ENCODE results near the gene HMGXB4. TPM values are rescaled to one million over a fixed set of nuclear protein-coding genes. Genes with fewer than 3 reads are reported as not detected.

Gene HMGXB4
- total and polyA plus RNA-seq, 8 donors = 19.2 to 34.6 (median 31.5) TPM

DNA sequence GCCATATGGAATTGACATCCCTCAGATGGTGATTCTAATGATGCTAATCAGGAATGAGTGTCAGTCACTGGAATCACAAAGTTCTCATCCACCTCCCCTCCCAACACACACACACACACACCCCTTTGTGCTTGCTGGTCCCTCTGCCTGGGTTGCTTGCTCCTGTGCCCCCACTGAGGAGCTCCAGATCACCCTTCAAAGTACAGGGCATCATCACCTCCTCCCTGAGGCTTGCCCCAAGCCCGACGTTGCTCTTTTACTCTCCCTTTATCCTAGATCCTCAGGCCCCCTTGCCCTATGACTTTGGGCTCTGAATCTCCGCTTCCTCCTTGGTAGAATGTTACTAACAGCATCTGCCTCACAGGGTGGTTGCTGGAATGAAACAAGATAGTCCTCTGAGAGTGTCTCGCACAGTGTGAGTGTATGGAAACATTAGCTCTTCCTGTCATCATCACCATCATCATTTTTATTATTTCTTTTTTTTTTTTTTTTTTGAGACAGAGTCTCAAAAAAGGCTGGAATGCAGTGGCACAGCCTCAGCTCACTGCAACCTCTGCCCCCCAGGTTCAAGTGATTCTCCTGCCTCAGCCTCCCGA lies 45.8 kb downstream of the HMGXB4 start:
- Histone ChIP-seq H3K27me3 (no peaks in the 10 kb centered on the region), H3K9me3 (no peaks in the 10 kb centered on the region), H3K36me3 (peaks cover 0 to 9% of the 10 kb centered on the region in 2 donors), H3K27ac (peak overlapping the region; percentile 47 to 99), H3K4me3 (no peak overlapping the region), H3K4me1 (peaks cover 11 to 69% of the 10 kb centered on the region in 2 donors)
- intact Hi-C loops (cut with DNase I) = no loop called here
- DNase-seq = no peak
- ATAC-seq = no peak
- TF ChIP-seq, protein P1, sequence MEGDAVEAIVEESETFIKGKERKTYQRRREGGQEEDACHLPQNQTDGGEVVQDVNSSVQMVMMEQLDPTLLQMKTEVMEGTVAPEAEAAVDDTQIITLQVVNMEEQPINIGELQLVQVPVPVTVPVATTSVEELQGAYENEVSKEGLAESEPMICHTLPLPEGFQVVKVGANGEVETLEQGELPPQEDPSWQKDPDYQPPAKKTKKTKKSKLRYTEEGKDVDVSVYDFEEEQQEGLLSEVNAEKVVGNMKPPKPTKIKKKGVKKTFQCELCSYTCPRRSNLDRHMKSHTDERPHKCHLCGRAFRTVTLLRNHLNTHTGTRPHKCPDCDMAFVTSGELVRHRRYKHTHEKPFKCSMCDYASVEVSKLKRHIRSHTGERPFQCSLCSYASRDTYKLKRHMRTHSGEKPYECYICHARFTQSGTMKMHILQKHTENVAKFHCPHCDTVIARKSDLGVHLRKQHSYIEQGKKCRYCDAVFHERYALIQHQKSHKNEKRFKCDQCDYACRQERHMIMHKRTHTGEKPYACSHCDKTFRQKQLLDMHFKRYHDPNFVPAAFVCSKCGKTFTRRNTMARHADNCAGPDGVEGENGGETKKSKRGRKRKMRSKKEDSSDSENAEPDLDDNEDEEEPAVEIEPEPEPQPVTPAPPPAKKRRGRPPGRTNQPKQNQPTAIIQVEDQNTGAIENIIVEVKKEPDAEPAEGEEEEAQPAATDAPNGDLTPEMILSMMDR (IDR thresholded peaks at IDR 0.05) = no peak

DNA sequence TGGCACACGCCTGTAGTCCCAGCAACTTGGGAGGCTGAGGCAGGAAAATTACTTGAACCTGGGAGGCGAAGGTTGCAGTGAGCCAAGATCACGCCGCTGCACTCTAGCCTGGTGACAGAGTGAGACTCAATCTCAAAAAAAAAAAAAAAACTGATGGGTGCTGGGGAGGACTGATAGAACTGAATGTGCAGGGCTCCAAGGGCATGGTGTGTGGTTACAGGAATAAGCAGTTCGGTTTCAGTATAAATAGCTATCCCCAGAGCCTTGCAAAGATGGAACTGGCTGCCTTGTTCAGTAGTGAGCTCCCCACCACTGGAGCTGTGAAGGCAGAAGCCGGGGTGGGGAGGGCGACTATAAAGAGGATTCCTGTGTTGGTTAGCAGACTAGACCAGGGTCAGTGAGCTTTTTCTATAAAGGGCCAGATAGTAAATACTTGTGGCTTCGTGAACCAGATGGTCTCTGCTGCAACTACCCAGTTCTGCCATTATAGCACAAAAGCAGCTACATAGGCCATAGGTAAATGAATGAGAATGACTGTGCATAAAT lies 48.3 kb downstream of the HMGXB4 start:
- ATAC-seq (no peak), DNase-seq (no peak)
- intact Hi-C loops (cut with DNase I) = no loop called here
- H3K36me3 ChIP-seq = peaks cover 0 to 19% of the 10 kb centered on the region in 2 donors
- TF ChIP-seq, protein P1 (IDR thresholded peaks at IDR 0.05) = no peak
- peaks cover 11 to 82% of the 10 kb centered on the region in 2 donors for H3K4me1 ChIP-seq
- no peak overlapping the region for H3K4me3 ChIP-seq
- H3K27me3 ChIP-seq = no peaks in the 10 kb centered on the region
- H3K27ac ChIP-seq = peak overlapping the region in 1 of 2 donors; percentile 41
- no peaks in the 10 kb centered on the region for H3K9me3 ChIP-seq

DNA sequence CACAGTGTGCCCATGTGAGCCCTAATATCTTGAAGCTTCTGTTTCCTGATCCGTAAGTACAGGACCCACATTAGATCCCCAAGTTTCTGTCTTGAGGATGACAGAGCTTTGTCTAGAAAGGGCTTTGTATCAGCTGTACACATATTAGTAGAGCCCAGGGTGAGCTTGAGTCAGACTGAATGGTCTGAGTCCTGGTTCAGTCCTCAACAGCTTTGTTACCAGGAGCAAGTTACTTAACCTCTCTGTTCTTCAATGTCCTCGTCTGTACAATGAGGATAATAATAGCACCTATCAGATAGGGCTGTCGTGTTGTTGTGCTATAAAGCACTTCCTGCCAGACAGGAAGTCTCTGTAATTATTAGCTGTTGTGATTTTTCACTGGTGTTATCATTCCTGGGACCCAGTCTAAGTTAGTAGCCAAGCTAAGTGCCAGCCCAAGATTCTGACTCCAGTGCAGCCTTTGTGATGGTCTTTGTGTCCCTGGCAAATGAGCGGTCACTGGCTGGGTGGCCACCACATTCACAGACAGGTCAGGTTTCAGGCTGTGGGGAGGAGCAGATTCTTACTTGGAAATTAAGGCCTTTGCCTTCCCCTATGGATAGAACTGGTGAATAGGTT lies 49.2 kb downstream of the HMGXB4 start:
- Histone ChIP-seq H3K27ac (peak overlapping the region in 1 of 2 donors; percentile 41), H3K4me3 (no peak overlapping the region), H3K36me3 (peaks cover 0 to 24% of the 10 kb centered on the region in 2 donors), H3K4me1 (peaks cover 11 to 77% of the 10 kb centered on the region in 2 donors), H3K27me3 (no peaks in the 10 kb centered on the region), H3K9me3 (no peaks in the 10 kb centered on the region)
- intact Hi-C loops (cut with DNase I) = no loop called here
- ATAC-seq (no peak), DNase-seq (no peak)
- TF ChIP-seq, protein P1 (IDR thresholded peaks at IDR 0.05) = no peak

DNA sequence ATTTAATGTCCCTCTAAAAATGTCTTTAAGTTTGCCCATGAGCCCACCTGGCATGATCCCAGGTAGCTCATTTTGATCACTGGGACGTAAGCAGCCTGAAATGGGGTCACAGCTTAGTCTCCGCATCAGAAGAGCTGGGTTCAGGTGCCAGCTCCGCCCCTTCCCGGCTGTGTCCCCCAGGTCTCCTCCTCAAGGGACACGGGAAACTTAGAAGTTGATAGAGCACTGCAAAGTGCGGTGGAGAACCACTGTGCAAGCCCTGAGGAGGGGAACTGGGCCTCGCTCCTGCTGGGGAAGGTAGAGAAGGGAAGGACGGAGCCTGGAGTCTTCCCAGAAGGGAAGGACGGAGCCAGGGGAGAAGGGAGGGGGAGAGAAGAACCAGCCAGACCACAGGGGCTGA lies 50.1 kb downstream of the HMGXB4 start:
- TF ChIP-seq, protein P1 (IDR thresholded peaks at IDR 0.05) = no peak
- ATAC-seq = no peak
- intact Hi-C loops (cut with DNase I) = no loop called here

GRCh38 chr22:35307892-35308291 lies 50.6 kb downstream of the HMGXB4 start:
- TF ChIP-seq, protein P1 (IDR thresholded peaks at IDR 0.05) = no peak
- no peak overlapping the region for H3K4me3 ChIP-seq
- peaks cover 0 to 34% of the 10 kb centered on the region in 2 donors for H3K36me3 ChIP-seq
- intact Hi-C loops (cut with DNase I) = no loop called here
- no peaks in the 10 kb centered on the region for H3K9me3 ChIP-seq
- no peak for DNase-seq
- peak overlapping the region in 1 of 2 donors; percentile 70 for H3K27ac ChIP-seq
- H3K27me3 ChIP-seq = no peaks in the 10 kb centered on the region
- H3K4me1 ChIP-seq = peaks cover 11 to 77% of the 10 kb centered on the region in 2 donors
- no peak for ATAC-seq

More for the DNA sequence above, 50.1 kb downstream of the HMGXB4 start:
- H3K27ac ChIP-seq = peak overlapping the region in 1 of 2 donors; percentile 70
- no peaks in the 10 kb centered on the region for H3K9me3 ChIP-seq
- no peaks in the 10 kb centered on the region for H3K27me3 ChIP-seq
- peaks cover 11 to 77% of the 10 kb centered on the region in 2 donors for H3K4me1 ChIP-seq
- DNase-seq = no peak
- peaks cover 0 to 33% of the 10 kb centered on the region in 2 donors for H3K36me3 ChIP-seq
- no peak overlapping the region for H3K4me3 ChIP-seq
